Ectodermal cell (in vitro differentiated cells): ENCODE results near the gene ORAI3.
A peak's percentile ranks its signal among the peaks of the same experiment; 100 is the strongest.
"Not testable (repeated sequence)": the region's sequence is repeated elsewhere in the genome, so short reads cannot be mapped to it uniquely, and the experiment has no call there.

Experiments
- H3K27ac ChIP-seq: 2 replicates; pipeline ENCODE4 v1.7.0; 2013; ENCODE audit warnings: mild to moderate bottlenecking, low read depth, low read length; ENCODE audit not compliant: insufficient read depth, poor library complexity, severe bottlenecking
- H3K27me3 ChIP-seq: 2 replicates; pipeline ENCODE4 v1.7.0; 2013; ENCODE audit warnings: mild to moderate bottlenecking, low read length; ENCODE audit not compliant: insufficient read depth, control insufficient read depth, poor library complexity, severe bottlenecking
- H3K36me3 ChIP-seq: one replicate; pipeline ENCODE4 v1.7.0; 2013; ENCODE audit warnings: low read length; ENCODE audit not compliant: control insufficient read depth, insufficient read depth
- H3K4me1 ChIP-seq: one replicate; pipeline ENCODE4 v1.7.0; 2013; ENCODE audit warnings: low read length; ENCODE audit not compliant: control insufficient read depth, insufficient read depth
- H3K4me3 ChIP-seq: 2 replicates; pipeline ENCODE4 v1.7.0; 2013; ENCODE audit warnings: low read depth, low read length, control low read depth; ENCODE audit not compliant: insufficient read depth
- H3K9me3 ChIP-seq: 2 replicates; pipeline ENCODE4 v1.7.0; 2013; ENCODE audit warnings: mild to moderate bottlenecking, low read length, moderate library complexity; ENCODE audit not compliant: control insufficient read depth
- WGBS, 2 experiments: methylation state at CpG; one replicate each; pipeline ENCODE4 v1.1.7; 2013; ENCODE audit warnings: missing lambda C conversion rate in 2 of 2; 5-methylcytosine and 5-hydroxymethylcytosine counted together

Gene ORAI3

GRCh38 chr16:30931068-30931650 lies 17.7 kb upstream of the ORAI3 start:
- Histone ChIP-seq H3K27me3 (no peaks in the 10 kb centered on the region), H3K4me1 (peaks cover 8% of the 10 kb centered on the region), H3K27ac (no peak overlapping the region), H3K9me3 (no peaks in the 10 kb centered on the region), H3K4me3 (no peak overlapping the region), H3K36me3 (peaks cover 53% of the 10 kb centered on the region)
- 79% methylated on average over 12 of the region's 12 CpGs for WGBS, 2 experiments

GRCh38 chr16:30934827-30935557 lies 13.9 kb upstream of the ORAI3 start:
- Histone ChIP-seq H3K9me3 (no peaks in the 10 kb centered on the region), H3K4me1 (no peaks in the 10 kb centered on the region), H3K27ac (no peak overlapping the region), H3K36me3 (peaks cover 47% of the 10 kb centered on the region), H3K27me3 (no peaks in the 10 kb centered on the region), H3K4me3 (no peak overlapping the region)
- WGBS, 2 experiments: 75 to 76% methylated on average over 12 of the region's 12 CpGs

- WGBS, 2 experiments: 95% methylated on average over 5 of the region's 5 CpGs
- no peak overlapping the region for H3K27ac ChIP-seq
These were observed 11.2 kb upstream of the ORAI3 start for GRCh38 chr16:30937692-30938091.

GRCh38 chr16:30939571-30939970 lies 9.3 kb upstream of the ORAI3 start:
- not testable (repeated sequence) for H3K4me3 ChIP-seq, H3K27ac ChIP-seq, H3K27me3 ChIP-seq, H3K9me3 ChIP-seq
- WGBS, 2 experiments: 91 to 92% methylated on average over 8 of the region's 8 CpGs
- Histone ChIP-seq H3K36me3 (peaks cover 33% of the 10 kb centered on the region), H3K4me1 (peaks cover 11% of the 10 kb centered on the region)

More at GRCh38 chr16:30937692-30938091, 11.2 kb upstream of the ORAI3 start:
- peaks cover 27% of the 10 kb centered on the region for H3K36me3 ChIP-seq
- no peaks in the 10 kb centered on the region for H3K9me3 ChIP-seq
- no peaks in the 10 kb centered on the region for H3K27me3 ChIP-seq
- peaks cover 7% of the 10 kb centered on the region for H3K4me1 ChIP-seq
- H3K4me3 ChIP-seq: no peak overlapping the region

GRCh38 chr16:30941600-30942425 lies 7.1 kb upstream of the ORAI3 start:
- peak overlapping the region; percentile 16 for H3K27ac ChIP-seq
- H3K27me3 ChIP-seq: no peaks in the 10 kb centered on the region
- no peak overlapping the region for H3K4me3 ChIP-seq
- H3K36me3 ChIP-seq: peaks cover 28% of the 10 kb centered on the region
- H3K4me1 ChIP-seq: peaks cover 12% of the 10 kb centered on the region
- WGBS, 2 experiments: 31% methylated on average over 15 of the region's 15 CpGs
- no peaks in the 10 kb centered on the region for H3K9me3 ChIP-seq

GRCh38 chr16:30942426-30942806 lies 6.5 kb upstream of the ORAI3 start:
- WGBS, 2 experiments: 76 to 77% methylated on average over 4 of the region's 4 CpGs
- peaks cover 17% of the 10 kb centered on the region for H3K4me1 ChIP-seq
- no peak overlapping the region for H3K27ac ChIP-seq
- peaks cover 24% of the 10 kb centered on the region for H3K36me3 ChIP-seq
- H3K9me3 ChIP-seq: no peaks in the 10 kb centered on the region
- no peaks in the 10 kb centered on the region for H3K27me3 ChIP-seq
- H3K4me3 ChIP-seq: no peak overlapping the region

- no peak overlapping the region for H3K27ac ChIP-seq
- H3K27me3 ChIP-seq: no peaks in the 10 kb centered on the region
- no peak overlapping the region for H3K4me3 ChIP-seq
- H3K4me1 ChIP-seq: peaks cover 17% of the 10 kb centered on the region
- no peaks in the 10 kb centered on the region for H3K9me3 ChIP-seq
- H3K36me3 ChIP-seq: peaks cover 16% of the 10 kb centered on the region
These were observed 4.5 kb upstream of the ORAI3 start for GRCh38 chr16:30944352-30944751.

- Histone ChIP-seq H3K4me3 (no peak overlapping the region), H3K27me3 (no peaks in the 10 kb centered on the region), H3K36me3 (peaks cover 16% of the 10 kb centered on the region), H3K27ac (peak overlapping the region; percentile 39), H3K9me3 (no peaks in the 10 kb centered on the region), H3K4me1 (peaks cover 23% of the 10 kb centered on the region)
- WGBS, 2 experiments: 81% methylated on average over 36 to 38 of the region's 38 CpGs
These were observed 2.0 kb upstream of the ORAI3 start for GRCh38 chr16:30946671-30947540.

GRCh38 chr16:30947541-30947858 lies 1.4 kb upstream of the ORAI3 start:
- Histone ChIP-seq H3K36me3 (peaks cover 16% of the 10 kb centered on the region), H3K27ac (peak overlapping the region; percentile 97), H3K4me3 (peak overlapping the region; percentile 87)

More at GRCh38 chr16:30947541-30947858, 1.4 kb upstream of the ORAI3 start:
- peaks cover 18% of the 10 kb centered on the region for H3K4me1 ChIP-seq
- H3K9me3 ChIP-seq: no peaks in the 10 kb centered on the region
- no peaks in the 10 kb centered on the region for H3K27me3 ChIP-seq
- 9 to 10% methylated on average over 3 of the region's 3 CpGs for WGBS, 2 experiments
